Osteocyte (in vitro differentiated cells): ENCODE measurements around the gene DDI2. TPM values are rescaled to one million over a fixed set of nuclear protein-coding genes. Genes with fewer than 3 reads are reported as not detected.

Experiments
- DNase-seq: peaks from one replicate; pipeline ENCODE4 v3.0.0; 2021; ENCODE audit warnings: mixed read lengths; ENCODE audit not compliant: unreplicated experiment; ENCODE audit errors: extremely low spot score
- H3K27ac Mint-ChIP-seq: one replicate; pipeline ENCODE4 v1.8.0; 2021; ENCODE audit warnings: mild to moderate bottlenecking, mixed read lengths; ENCODE audit not compliant: unreplicated experiment
- H3K27me3 Mint-ChIP-seq: one replicate; pipeline ENCODE4 v1.8.0; 2021; ENCODE audit warnings: mixed read lengths; ENCODE audit not compliant: unreplicated experiment
- H3K36me3 Mint-ChIP-seq: one replicate; pipeline ENCODE4 v1.8.0; 2021; ENCODE audit warnings: mixed read lengths; ENCODE audit not compliant: unreplicated experiment
- H3K4me1 Mint-ChIP-seq: one replicate; pipeline ENCODE4 v1.8.0; 2021; ENCODE audit warnings: mixed read lengths; ENCODE audit not compliant: unreplicated experiment
- H3K4me3 Mint-ChIP-seq: one replicate; pipeline ENCODE4 v1.8.0; 2021; ENCODE audit warnings: mild to moderate bottlenecking, moderate library complexity, mixed read lengths; ENCODE audit not compliant: unreplicated experiment
- H3K9me3 Mint-ChIP-seq: one replicate; pipeline ENCODE4 v1.8.0; 2021; ENCODE audit warnings: mixed read lengths; ENCODE audit not compliant: unreplicated experiment
- CTCF ChIP-seq: fragments of 200-600 bp; sonication (generic); IDR thresholded peaks from 2 replicates; pipeline ENCODE4 v1.5.0; 2021; ENCODE audit warnings: antibody characterized with exemption, mild to moderate bottlenecking, moderate library complexity
- long read RNA-seq: library from polyadenylated mRNA; unstranded; transcript quantifications from one replicate; pipeline ENCODE4 v2.0.0, GENCODE V29; 2021
- total RNA-seq: library from RNA; stranded (reverse); gene quantifications from 2 replicates; pipeline ENCODE4 v1.2.1, GENCODE V29; 2021

The DDI2 gene
- 20.0 and 23.4 TPM in 2 replicates for total RNA-seq
- long read RNA-seq, full-length matches to known transcripts: 2 of 7 reads
- long read RNA-seq, partial matches to known transcripts: 1 of 7 reads
- long read RNA-seq, other reads (novel, unspliced or antisense): 4 of 7 reads

- H3K4me1 Mint-ChIP-seq: peaks cover 33% of the 10 kb centered on the region
- no peaks in the 10 kb centered on the region for H3K36me3 Mint-ChIP-seq
- peak within 1 kb of the TSS; percentile 95 for H3K27ac Mint-ChIP-seq
- H3K27me3 Mint-ChIP-seq: no peaks in the 10 kb centered on the region
- no peaks in the 10 kb centered on the region for H3K9me3 Mint-ChIP-seq
- H3K4me3 Mint-ChIP-seq: peak within 1 kb of the TSS; percentile 83
- peak; percentile 99 for DNase-seq
- no peak for TF ChIP-seq CTCF
These were observed at the start of gene DDI2 for GRCh38 chr1:15617173-15618076. DDI2 (plus strand) TSS chr1:15617458; CDS start chr1:15617671, 213 bp downstream.

DNA sequence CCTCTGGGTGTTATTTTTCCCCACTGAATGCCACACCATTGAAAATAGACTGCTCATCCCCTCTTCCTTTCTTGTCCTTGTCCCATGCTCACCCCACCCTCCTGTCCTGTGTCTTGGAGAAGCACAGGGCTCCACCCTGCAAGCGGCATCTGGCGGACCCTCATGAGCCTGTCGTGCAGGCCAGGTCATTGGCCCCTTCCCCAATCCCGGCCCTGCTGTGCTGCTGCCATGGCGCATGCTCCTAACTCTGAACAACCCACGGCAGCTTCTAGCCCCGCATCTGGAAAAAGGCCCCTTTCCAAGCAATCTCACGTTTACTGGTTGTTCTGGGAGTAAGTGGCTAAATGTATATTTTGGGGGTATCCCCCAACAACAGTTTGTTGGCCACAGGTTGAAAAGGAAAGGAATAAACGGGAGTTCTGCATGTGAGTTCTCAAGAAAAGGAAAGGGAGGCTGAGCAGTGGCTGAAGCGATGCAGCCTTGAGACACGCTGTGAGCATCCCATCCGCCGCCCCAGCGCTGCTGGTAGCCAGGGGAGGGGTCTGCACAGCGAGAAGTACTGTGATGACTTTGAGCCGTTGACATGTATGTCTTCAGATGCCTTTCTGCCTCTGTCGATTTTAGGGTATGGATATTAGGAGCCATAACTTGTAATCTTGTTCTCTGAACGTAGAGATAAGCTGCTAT is 48.7 kb upstream of the DDI2 start:
- no peak overlapping the region for H3K4me3 Mint-ChIP-seq
- H3K27ac Mint-ChIP-seq: no peak overlapping the region
- H3K4me1 Mint-ChIP-seq: peaks cover 6% of the 10 kb centered on the region
- DNase-seq: no peak
- H3K9me3 Mint-ChIP-seq: no peaks in the 10 kb centered on the region
- peaks cover 54% of the 10 kb centered on the region for H3K36me3 Mint-ChIP-seq
- TF ChIP-seq CTCF: no peak
- no peaks in the 10 kb centered on the region for H3K27me3 Mint-ChIP-seq

GRCh38 chr1:15570861-15571260 is 46.4 kb upstream of the DDI2 start:
- no peak overlapping the region for H3K27ac Mint-ChIP-seq
- peaks cover 6% of the 10 kb centered on the region for H3K4me1 Mint-ChIP-seq
- H3K4me3 Mint-ChIP-seq: no peak overlapping the region
- peaks cover 40% of the 10 kb centered on the region for H3K36me3 Mint-ChIP-seq
- no peak for DNase-seq
- H3K9me3 Mint-ChIP-seq: no peaks in the 10 kb centered on the region
- TF ChIP-seq CTCF: no peak
- no peaks in the 10 kb centered on the region for H3K27me3 Mint-ChIP-seq

GRCh38 chr1:15571266-15571665 is 46.0 kb upstream of the DDI2 start:
- Mint-ChIP-seq H3K36me3 (peaks cover 38% of the 10 kb centered on the region), H3K27ac (no peak overlapping the region), H3K9me3 (no peaks in the 10 kb centered on the region), H3K4me1 (peaks cover 6% of the 10 kb centered on the region), H3K27me3 (no peaks in the 10 kb centered on the region), H3K4me3 (no peak overlapping the region)
- no peak for TF ChIP-seq CTCF
- DNase-seq: no peak

- H3K36me3 Mint-ChIP-seq: peaks cover 25% of the 10 kb centered on the region
- H3K4me3 Mint-ChIP-seq: no peak overlapping the region
- no peaks in the 10 kb centered on the region for H3K27me3 Mint-ChIP-seq
- no peaks in the 10 kb centered on the region for H3K9me3 Mint-ChIP-seq
- no peak for TF ChIP-seq CTCF
- peaks cover 6% of the 10 kb centered on the region for H3K4me1 Mint-ChIP-seq
- no peak for DNase-seq
- no peak overlapping the region for H3K27ac Mint-ChIP-seq
These were observed 43.8 kb upstream of the DDI2 start for GRCh38 chr1:15573477-15573876.
